Astrocyte (in vitro differentiated cells and primary cell): ENCODE measurements around the gene ACSS3. TPM values are rescaled to one million over a fixed set of nuclear protein-coding genes. Genes with fewer than 3 reads are reported as not detected.

ENCODE experiments used
- DNase-seq: peaks from one replicate; pipeline ENCODE4 v3.0.0-alpha.2; 2010; ENCODE audit warnings: low read depth
- FAIRE-seq: peaks from 2 replicates; lab custom pipeline; 2011; peaks lifted over from hg19 to GRCh38; lab: Jason Lieb, UNC
- H2AFZ ChIP-seq: 2 replicates; pipeline ENCODE4 v1.6.0; 2012; ENCODE audit warnings: low read depth, low read length, inconsistent platforms
- H3K27ac ChIP-seq: 2 replicates; pipeline ENCODE4 v1.5.1; 2011; ENCODE audit warnings: low read depth, low read length, inconsistent platforms
- H3K27me3 ChIP-seq: 2 replicates; pipeline ENCODE4 v1.6.0; 2011; ENCODE audit warnings: low read length, inconsistent platforms; ENCODE audit not compliant: insufficient read depth
- H3K36me3 ChIP-seq: 2 replicates; pipeline ENCODE4 v1.5.1; 2011; ENCODE audit warnings: low read length, inconsistent platforms; ENCODE audit not compliant: insufficient read depth
- H3K4me1 ChIP-seq: 2 replicates; pipeline ENCODE4 v1.5.1; 2011; ENCODE audit warnings: low read length, inconsistent platforms; ENCODE audit not compliant: insufficient read depth
- H3K4me2 ChIP-seq: 2 replicates; pipeline ENCODE4 v1.6.0; 2012; ENCODE audit warnings: low read length, inconsistent platforms
- H3K4me3 ChIP-seq: 2 replicates; pipeline ENCODE4 v1.5.1; 2011; ENCODE audit warnings: low read depth, mild to moderate bottlenecking, low read length, inconsistent platforms; ENCODE audit not compliant: insufficient read depth
- H3K79me2 ChIP-seq: 2 replicates; pipeline ENCODE4 v1.6.0; 2012; ENCODE audit warnings: mild to moderate bottlenecking, low read length, inconsistent platforms; ENCODE audit not compliant: insufficient read depth
- H3K9ac ChIP-seq: 2 replicates; pipeline ENCODE4 v1.6.0; 2012; ENCODE audit warnings: mild to moderate bottlenecking, low read length, inconsistent platforms
- H3K9me3 ChIP-seq: 2 replicates; pipeline ENCODE4 v1.5.1; 2012; ENCODE audit warnings: low read depth, mild to moderate bottlenecking, low read length, inconsistent platforms; ENCODE audit not compliant: insufficient read depth
- H4K20me1 ChIP-seq: 2 replicates; pipeline ENCODE4 v1.6.0; 2012; ENCODE audit warnings: low read length, inconsistent platforms; ENCODE audit not compliant: insufficient read depth
- H3K27ac Mint-ChIP-seq: one replicate; pipeline ENCODE4 v1.8.0; 2021; ENCODE audit warnings: mild to moderate bottlenecking, mixed read lengths; ENCODE audit not compliant: unreplicated experiment
- H3K27me3 Mint-ChIP-seq: one replicate; pipeline ENCODE4 v1.8.0; 2021; ENCODE audit warnings: low read depth, mixed read lengths; ENCODE audit not compliant: unreplicated experiment
- H3K36me3 Mint-ChIP-seq: one replicate; pipeline ENCODE4 v1.8.0; 2021; ENCODE audit warnings: low read depth, mixed read lengths; ENCODE audit not compliant: unreplicated experiment
- H3K4me1 Mint-ChIP-seq: one replicate; pipeline ENCODE4 v1.8.0; 2021; ENCODE audit warnings: low read depth, mixed read lengths; ENCODE audit not compliant: unreplicated experiment
- H3K4me3 Mint-ChIP-seq: one replicate; pipeline ENCODE4 v1.8.0; 2021; ENCODE audit warnings: mild to moderate bottlenecking, moderate library complexity, mixed read lengths; ENCODE audit not compliant: unreplicated experiment
- H3K9me3 Mint-ChIP-seq: one replicate; pipeline ENCODE4 v1.8.0; 2021; ENCODE audit warnings: mild to moderate bottlenecking, mixed read lengths; ENCODE audit not compliant: unreplicated experiment
- EZH2 ChIP-seq: IDR thresholded peaks from 2 replicates; pipeline ENCODE4 v1.6.1; 2012; ENCODE audit warnings: mild to moderate bottlenecking, low read length, inconsistent platforms; ENCODE audit not compliant: insufficient read depth
- total RNA-seq: library from RNA; stranded (reverse); gene quantifications from 2 replicates; pipeline ENCODE4 v1.2.1, GENCODE V29; 2021
- TF ChIP-seq, protein P1 (sequence below): IDR thresholded peaks from 2 replicates; pipeline ENCODE4 v1.5.1; 2011; ENCODE audit warnings: low read depth, mild to moderate bottlenecking, inconsistent platforms, low read length, moderate library complexity; ENCODE audit not compliant: insufficient read depth

ACSS3 gene
- total RNA-seq, 1 donor from 2014 or later, result 13.9 TPM

DNA sequence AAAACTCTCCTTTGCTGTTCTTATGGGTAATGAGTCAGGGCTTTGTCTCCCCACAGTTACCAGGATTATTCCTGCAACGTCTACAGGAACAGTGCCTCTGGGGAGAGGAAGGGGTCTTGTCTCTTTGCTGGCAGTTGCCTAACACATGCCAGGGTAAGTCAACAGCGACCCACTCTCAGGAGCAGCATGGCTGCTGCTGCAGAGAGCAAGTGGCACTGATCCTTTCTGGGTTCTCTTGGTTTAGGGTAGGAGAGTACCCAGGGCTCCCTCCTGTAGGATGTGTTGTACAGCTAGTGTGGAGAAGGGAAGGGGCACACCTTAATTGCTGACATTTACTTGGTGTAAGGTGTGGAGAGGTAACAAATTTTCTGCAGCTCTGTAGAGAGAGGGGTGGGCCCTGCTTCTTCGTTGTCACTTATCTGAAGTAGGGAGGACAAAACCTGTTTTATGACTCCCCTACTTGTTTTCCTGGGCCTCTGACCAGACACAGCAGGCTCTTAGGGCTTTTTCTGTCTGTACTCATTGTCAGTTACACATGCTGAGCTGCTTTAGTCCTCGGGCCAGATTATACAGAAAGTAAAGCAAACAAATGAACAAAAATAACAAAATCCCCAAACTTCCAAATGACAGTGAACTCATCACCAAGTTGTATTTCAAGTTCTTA, 168.2 kb downstream of the ACSS3 start:
- Histone ChIP-seq H3K9me3 (no peaks in the 10 kb centered on the region), H2AFZ (peak overlapping the region; percentile 50), H4K20me1 (no peaks in the 10 kb centered on the region), H3K4me1 (no peaks in the 10 kb centered on the region), H3K4me2 (no peak overlapping the region), H3K4me3 (no peak overlapping the region), H3K36me3 (no peaks in the 10 kb centered on the region), H3K9ac (no peak overlapping the region), H3K27me3 (no peaks in the 10 kb centered on the region), H3K79me2 (no peaks in the 10 kb centered on the region), H3K27ac (no peak overlapping the region)
- no peaks in the 10 kb centered on the region for H3K9me3 Mint-ChIP-seq
- DNase-seq (no peak), FAIRE-seq (no peak)
- peaks cover 10% of the 10 kb centered on the region for H3K4me1 Mint-ChIP-seq
- no peak overlapping the region for H3K4me3 Mint-ChIP-seq
- H3K27ac Mint-ChIP-seq, result peak overlapping the region; percentile 51
- no peak for TF ChIP-seq EZH2
- TF ChIP-seq, protein P1, sequence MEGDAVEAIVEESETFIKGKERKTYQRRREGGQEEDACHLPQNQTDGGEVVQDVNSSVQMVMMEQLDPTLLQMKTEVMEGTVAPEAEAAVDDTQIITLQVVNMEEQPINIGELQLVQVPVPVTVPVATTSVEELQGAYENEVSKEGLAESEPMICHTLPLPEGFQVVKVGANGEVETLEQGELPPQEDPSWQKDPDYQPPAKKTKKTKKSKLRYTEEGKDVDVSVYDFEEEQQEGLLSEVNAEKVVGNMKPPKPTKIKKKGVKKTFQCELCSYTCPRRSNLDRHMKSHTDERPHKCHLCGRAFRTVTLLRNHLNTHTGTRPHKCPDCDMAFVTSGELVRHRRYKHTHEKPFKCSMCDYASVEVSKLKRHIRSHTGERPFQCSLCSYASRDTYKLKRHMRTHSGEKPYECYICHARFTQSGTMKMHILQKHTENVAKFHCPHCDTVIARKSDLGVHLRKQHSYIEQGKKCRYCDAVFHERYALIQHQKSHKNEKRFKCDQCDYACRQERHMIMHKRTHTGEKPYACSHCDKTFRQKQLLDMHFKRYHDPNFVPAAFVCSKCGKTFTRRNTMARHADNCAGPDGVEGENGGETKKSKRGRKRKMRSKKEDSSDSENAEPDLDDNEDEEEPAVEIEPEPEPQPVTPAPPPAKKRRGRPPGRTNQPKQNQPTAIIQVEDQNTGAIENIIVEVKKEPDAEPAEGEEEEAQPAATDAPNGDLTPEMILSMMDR, result no peak
- no peaks in the 10 kb centered on the region for H3K36me3 Mint-ChIP-seq
- no peaks in the 10 kb centered on the region for H3K27me3 Mint-ChIP-seq

DNA sequence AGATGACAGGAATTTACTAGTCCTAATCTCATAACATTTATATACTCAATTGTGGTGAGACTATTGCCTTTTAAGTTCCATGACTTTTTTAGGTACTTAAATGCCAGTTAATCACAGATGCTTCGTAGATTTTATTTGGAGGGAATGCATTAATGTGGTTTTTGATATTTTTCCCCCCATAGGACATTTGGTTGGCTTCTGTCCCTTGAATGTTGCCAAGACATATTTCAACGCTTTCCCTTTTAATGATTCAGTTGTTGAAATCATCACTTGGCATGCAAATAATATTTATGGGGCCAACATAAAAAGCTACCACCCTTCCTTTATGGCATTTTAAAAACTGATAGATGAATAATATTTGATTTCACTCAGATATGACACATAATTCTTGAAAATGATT, 172.1 kb downstream of the ACSS3 start:
- Histone ChIP-seq H4K20me1 (no peaks in the 10 kb centered on the region), H3K4me3 (no peak overlapping the region), H3K9me3 (no peaks in the 10 kb centered on the region), H3K27ac (no peak overlapping the region), H3K9ac (no peak overlapping the region), H2AFZ (no peak overlapping the region), H3K36me3 (no peaks in the 10 kb centered on the region), H3K27me3 (no peaks in the 10 kb centered on the region), H3K4me1 (no peaks in the 10 kb centered on the region), H3K4me2 (no peak overlapping the region), H3K79me2 (no peaks in the 10 kb centered on the region)
- Mint-ChIP-seq H3K36me3 (no peaks in the 10 kb centered on the region), H3K4me3 (no peak overlapping the region), H3K4me1 (peaks cover 10% of the 10 kb centered on the region), H3K27ac (no peak overlapping the region), H3K27me3 (no peaks in the 10 kb centered on the region), H3K9me3 (no peaks in the 10 kb centered on the region)
- FAIRE-seq, result no peak
- no peak for TF ChIP-seq EZH2
- TF ChIP-seq, protein P1, result no peak
- no peak for DNase-seq

DNA sequence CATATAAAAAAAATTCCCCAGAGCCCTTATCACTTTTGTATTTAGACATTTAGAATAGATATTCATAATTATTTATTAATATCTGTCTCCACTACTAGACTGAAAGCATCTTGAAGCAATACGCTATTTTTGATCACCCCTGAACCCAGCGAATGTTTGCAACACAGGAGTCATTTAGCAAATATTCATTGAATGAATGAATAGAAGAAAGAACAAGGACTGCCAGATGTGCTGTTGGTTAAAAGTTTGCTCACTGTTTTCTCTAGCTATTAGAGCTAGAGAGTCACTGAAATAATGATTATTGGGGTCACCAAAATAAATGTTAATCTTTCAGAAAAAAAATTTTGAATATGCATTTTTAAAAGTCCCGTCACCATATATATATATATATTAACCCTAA, 174.3 kb downstream of the ACSS3 start:
- Histone ChIP-seq H3K4me1 (no peaks in the 10 kb centered on the region), H3K9ac (no peak overlapping the region), H3K4me2 (no peak overlapping the region), H3K79me2 (no peaks in the 10 kb centered on the region), H2AFZ (no peak overlapping the region), H3K27ac (no peak overlapping the region), H3K27me3 (no peaks in the 10 kb centered on the region), H4K20me1 (no peaks in the 10 kb centered on the region), H3K36me3 (no peaks in the 10 kb centered on the region), H3K9me3 (no peaks in the 10 kb centered on the region), H3K4me3 (no peak overlapping the region)
- Mint-ChIP-seq H3K4me3 (no peak overlapping the region), H3K9me3 (no peaks in the 10 kb centered on the region), H3K36me3 (no peaks in the 10 kb centered on the region), H3K27ac (no peak overlapping the region), H3K4me1 (peaks cover 10% of the 10 kb centered on the region), H3K27me3 (no peaks in the 10 kb centered on the region)
- DNase-seq (no peak), FAIRE-seq (no peak)
- TF ChIP-seq, protein P1, result no peak
- TF ChIP-seq EZH2, result no peak
